Activated T-helper 1 cell treated with Interleukin-2 at 50 U/mL for 16 hours (primary cell): Measurements from ENCODE around the gene COL20A1.

Source experiments
- DNase-seq: peaks from one replicate; pipeline ENCODE4 v3.0.0-alpha.2; 2020; ENCODE audit warnings: low read depth

Gene COL20A1

DNA sequence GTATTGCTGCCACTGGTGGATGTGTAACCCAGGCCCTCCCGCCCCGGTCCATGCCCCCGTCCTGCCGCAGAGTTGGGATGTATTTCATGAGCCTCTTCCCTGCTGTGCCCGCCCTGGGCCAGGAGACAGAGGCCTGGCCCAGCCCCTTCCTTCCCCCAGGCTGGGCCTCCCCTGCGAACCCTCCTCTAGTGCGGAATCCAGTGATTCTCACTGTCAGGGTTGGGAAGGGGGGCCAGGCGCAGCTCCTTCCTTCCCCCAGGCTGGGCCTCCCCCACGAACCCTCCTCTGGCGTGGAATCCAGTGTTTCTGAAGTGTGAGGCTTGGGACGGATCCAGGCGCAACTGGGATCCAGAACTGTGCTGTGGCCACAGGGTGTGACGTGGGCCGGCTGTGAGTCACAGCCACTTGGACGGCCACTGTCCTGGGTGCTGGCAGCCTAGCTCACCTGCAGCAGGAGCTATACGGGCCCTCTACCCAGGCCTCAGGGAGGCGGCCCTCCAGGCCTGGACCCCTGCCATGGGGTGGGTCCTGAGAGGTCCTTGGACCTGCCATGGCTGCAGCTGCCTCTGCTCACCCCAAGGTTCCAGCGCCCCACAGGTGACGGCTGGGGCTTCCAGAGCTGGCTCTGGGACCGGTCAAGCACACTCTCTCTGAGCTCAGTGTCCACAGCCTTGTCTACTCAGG lies 28.3 kb downstream of the COL20A1 start:
- no peak for DNase-seq

DNA sequence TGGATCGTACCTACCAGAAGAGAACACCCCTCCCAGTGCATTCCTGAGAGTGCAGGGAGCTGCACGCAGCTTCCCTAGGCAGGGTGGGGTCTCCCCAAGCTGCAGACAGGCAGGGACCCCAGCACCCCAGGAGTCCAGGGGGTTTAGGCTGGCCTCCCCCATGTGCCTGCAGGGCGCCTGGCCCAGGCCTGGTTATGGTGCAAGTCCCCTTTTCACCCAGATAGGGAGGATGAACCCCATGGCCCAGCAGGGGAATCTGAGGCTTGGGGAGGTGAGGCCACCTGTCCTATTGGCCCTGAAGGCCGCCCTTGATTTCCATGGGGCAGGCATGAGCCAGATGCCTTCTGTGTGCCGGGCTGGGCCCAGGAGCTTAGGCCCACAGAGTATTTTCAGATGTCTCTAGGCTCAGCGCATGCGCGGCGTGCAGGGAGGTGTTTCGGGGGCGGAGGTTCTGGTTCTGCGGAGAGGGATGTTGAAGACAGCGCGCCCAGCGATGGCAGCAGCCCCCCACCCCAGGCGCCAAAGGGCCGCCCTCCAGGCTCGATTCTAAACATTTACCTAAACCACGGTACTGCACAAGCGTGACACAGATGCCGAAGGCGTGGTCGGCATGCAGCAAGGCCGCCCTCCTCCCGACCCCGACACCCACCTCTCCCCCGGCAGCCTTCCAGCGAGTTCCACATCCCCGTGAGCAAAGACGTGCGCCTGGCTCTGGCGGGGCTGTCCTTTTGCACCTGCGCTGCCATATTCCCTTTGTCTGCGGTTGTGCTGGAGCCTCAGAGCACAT lies 29.4 kb downstream of the COL20A1 start:
- no peak for DNase-seq

DNA sequence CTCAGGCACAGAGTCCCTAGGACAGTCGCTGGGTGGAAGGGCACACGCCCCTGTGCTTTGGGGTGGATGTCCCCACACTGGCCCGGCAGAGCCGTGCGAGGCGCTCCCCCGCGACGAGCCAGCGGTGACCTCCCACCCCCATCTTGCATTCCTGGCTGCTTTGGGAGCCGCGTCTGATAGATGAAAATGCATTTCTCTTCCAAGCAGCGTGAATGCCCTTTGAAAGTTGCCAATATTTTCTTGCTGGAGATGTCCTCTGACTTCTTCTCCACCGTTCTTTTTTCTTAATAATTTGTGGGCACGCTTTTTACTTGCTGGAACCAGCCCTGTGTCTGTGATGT lies 29.9 kb downstream of the COL20A1 start:
- no peak for DNase-seq

DNA sequence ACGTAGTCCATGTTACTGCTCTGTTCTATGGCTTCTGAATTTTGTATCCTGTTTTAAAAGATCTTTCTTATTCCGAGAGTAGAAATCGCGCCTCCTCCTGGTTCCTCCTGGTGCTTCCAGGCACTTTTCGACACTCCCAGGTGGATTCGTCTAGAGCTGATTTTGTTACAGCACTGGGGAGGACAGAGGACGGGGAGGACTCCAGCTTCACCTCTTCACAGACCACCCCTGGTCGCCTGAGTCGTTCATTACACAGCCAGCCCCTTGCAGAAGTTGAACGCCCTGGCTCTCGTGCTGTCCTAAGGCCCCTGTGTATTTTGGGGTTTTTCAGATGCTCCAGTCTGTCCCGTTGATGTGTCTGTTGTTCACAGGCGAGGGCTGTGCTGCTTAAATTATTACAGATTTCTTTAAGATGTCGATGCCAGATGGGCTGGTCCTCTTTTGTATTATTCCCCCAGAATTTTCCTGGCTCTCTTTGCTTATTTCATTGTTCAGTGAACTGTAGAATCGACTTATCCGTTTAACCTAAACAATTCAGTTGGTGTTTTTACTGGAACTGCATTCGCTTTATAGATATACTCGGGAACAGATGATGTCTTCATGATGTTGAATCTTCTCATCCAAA lies 30.5 kb downstream of the COL20A1 start:
- DNase-seq, result no peak

DNA sequence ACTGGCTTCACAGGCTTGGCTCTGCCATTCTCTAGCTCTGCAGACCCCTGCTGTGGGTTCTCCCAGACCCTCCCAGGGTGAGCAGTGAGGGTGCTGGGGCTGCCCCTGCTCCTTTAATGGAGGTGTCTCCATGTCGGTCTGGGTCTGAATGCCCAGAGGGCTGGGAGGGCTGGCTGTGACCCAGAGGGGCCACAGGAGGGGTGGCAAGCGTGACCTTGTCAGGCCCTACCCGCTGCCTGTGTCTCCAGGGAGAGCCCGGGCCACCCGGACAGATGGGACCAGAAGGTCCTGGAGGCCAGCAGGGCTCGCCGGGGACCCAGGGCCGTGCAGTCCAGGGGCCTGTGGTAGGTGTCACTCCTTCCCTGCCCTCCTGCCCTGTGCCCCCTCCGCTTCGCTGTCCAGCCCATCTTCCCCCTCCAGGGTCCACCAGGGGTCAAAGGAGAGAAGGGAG lies 32.1 kb downstream of the COL20A1 start:
- no peak for DNase-seq

DNA sequence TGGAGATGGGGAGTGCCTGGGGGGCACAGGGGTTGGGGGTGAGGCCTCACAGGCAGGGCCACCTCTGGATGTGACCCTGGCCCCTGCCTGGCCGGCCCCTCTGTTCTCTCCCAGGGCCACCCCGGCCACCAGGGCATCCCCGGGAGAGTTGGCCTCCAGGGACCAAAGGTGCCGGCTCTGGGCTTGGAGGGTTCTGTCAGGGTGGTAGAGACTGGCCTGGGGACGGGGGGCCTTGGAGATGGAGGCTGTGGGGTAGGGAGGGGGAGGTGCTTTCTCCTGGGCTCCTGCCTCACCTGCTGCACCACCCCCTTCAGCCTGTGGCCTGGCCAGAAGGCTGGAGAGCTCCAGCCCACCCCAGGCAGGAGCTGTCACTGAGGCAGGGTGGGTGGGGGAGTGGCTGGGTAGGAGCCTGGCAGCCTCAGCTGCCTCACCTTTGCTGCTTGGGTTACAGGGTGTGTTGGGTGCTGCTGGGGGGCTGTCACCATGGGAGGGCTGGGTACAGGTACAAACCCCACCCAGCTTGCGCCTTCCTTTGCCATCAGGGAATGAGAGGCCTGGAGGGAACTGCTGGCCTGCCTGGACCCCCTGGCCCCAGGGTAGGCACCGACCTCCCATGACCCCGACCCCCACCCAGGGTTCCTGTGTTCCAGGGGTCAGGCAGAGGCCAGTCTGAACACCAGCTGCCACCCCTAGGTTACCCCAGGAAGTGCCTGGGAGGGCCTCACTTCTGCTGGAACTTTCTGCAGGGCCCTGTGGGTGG lies 32.7 kb downstream of the COL20A1 start:
- DNase-seq, result no peak

DNA sequence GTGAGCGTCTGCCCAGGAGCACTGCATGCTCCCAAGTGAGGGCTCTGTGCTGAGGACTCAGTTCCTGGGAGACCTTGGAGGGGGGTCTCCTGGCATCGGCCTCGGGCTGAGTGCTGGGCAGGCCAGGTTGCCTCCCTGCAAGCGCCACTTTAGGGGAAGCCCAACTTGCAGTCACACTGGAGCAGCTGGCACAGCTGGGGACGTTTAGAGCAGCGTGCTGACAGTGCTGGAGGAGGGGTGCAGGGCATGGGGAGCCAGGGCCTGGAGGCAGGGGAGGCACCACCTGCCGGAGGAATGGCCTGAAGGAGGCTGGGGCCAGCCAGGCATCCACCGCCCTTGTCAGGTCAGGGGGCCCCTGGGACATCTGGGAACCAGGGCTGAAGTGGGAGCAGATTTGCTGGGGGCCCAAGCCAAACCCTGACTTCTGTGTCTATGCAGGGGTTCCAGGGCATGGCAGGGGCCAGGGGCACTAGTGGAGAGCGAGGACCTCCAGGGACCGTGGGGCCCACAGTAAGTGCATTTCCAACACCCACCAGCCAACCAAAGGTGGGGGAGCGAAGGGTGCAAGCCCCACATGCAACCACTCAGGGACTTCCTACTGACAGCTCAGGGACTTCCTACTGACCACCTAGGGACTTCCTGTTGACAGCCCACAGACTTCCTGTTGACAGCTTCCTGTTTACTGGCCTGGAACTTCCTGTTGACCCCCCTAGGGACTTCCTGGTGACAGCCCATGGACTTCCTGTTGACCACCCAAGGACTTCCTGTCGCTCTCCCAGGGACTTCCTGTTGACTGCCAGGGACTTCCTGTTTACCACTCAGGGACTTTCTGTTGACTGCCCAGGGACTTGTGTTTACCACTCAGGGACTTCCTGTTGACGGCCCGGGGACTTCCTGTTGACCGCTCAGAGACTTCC lies 33.6 kb downstream of the COL20A1 start:
- DNase-seq, result no peak

DNA sequence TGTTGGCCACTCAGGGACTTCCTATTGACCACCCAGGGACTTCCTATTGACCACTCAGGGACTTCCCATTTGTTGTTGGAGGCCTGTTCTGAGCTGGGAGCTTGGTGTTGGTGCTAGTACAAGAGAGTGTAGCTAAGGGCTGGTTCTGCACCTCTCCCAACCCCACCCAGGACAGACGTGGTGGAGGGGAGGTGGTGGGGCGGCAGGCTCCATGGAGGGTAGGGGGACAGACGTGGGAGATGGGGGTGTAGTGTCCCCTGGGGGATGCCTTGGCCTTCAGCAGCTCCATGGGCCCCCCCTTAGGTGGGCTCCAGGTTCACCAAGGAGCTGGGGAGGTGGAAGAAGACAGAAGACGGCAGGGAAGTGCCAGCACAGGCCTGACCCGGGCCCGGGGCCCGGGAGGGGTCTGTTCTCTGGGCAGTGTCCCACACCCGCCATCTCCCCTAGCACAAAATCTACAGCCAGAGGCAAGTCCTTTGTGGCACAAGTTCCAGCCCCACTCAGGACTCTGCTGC lies 34.3 kb downstream of the COL20A1 start:
- DNase-seq, result no peak

DNA sequence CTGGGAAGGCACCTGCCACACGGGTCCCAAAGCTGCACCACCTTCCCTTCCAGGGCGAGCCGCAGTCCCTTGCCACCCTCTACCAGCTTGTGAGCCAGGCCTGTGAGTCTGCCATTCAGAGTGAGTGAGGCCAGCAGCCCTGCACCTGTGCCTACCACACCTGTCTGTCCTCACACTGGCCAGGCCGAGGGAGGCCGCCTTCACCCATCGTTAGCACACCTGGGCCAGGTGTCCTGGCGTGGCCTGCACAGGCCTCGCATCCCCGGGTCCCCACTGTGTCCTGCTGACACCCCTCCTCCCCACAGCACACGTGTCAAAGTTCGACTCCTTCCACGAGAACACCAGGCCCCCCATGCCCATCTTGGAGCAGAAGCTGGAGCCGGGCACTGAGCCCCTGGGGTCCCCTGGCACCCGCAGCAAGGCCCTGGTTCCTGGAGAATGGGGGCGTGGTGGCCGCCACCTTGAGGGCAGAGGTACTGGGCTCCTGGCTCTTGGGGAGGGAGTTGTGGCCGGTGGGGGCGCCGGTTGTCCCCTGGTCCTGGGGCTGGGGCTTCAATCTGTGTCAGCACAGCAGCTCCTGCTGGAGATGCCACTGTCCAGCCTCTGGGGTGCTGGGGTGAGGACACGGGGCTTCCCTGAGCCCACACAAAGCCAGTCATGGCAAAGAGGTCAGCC lies 35.2 kb downstream of the COL20A1 start:
- DNase-seq, result no peak

DNA sequence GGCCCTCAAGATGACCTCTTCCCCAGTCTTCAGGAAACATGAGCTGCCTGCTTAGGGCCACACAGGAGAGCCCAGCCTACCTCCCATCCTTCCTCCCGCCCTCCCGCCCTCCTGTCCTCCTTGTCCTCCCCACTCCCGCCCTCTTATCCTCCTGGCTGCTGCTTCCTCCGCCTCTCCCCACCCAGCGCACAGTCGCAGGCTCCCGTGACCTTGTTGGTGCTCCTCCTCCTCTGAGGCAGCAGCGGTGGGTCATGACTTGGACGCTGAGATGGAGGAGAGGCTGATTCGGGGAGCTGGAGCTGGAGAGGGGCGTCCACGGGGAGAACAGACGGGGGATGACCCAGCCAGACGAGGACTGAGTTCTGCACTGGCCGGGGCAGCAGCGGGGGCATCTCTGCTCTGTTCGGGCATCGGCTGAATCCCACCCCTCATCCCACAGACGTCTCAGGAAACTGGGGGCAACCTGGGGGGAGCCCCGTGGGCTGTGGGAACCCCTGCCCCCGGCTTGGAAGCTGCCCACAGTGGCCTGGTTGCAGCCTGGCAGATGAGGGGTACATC lies 35.8 kb downstream of the COL20A1 start:
- DNase-seq, result no peak

DNA sequence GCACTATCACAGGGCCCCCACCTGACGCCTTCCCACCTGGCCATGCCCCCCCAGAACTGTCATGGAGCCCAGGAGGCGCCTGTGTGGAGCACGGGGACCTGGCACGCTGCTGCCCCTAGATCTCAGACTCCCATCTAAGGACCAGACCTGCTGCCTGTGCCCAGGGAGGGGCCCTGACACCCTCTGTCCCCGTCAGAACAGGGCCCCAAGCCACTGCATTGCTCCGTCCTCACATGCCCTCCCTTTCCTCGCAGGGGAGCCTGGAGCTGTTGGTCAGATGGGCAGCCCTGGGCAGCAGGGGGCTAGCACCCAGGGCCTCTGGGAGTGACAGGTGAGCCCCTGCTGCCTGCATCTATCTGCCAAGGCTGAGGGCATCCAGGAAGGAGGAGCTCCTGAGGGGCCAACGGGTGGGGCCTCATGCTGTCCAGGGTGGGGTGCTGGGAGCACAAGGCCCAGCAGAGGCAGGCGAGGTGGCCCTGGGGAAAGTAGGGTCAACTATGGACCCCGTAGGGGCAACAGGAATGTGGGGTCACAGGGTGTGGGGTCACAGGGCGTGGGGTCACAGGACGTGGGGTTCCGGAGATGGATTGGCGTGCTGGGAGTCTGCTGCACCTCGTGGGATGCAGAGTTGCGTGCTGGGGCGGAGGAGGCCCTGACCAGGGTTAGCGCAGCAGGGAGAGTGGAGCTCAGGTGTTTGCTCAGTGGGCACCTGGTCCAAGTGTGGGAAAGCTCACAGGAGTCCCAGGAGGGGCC lies 36.5 kb downstream of the COL20A1 start:
- no peak for DNase-seq

DNA sequence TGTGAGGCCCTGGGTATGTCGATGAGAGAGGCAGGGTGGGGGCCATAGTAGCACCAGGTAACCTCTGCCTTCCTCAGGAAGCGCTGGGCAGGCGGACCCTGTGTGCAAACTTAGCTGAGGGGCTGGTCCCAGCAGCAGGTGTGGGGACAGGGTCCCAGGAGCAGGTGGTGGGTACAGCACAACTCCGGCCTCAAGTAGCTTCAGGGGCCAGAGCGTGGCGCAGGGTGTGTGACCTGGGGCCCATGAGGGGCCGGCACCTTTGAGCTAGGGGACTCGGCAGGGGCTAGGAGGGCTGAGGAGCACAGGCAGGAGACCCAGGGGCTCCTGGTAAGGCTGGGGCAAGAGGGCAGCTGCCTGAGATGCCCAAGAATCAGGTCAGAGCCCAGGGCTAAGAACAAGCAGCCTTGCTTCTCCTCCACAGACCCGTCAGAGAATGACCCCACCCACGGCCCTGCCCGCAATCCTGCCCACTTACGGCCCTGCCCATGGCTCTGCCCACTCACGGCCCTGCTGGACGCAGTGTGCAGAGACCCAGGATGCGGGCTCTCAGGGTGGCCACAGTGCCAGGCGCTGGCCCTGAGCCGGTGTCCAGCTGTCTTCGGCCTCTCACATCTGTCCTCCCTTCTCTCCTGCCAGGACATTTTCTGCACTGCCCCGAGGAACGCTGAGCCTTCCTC lies 37.2 kb downstream of the COL20A1 start:
- no peak for DNase-seq

DNA sequence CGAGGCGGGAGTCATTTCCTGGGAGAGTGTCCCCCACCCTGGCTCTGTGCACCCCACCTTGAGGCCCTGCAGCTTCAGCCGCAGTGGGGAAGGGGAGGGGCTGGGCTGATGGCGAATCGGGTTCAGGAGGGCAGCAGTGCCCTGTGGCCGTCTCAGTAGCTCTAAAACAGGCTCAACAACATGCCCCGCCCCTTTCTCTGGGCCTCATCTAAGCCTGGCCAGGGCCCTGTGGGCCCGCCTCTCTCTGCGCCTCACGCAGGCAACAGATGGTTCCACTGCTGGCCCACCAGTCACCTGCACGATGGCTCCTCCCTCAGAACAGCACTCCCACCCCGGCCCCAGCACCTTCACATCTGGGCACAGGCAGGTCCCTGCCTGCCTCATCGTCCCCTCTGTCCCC lies 38.0 kb downstream of the COL20A1 start:
- DNase-seq, result no peak

DNA sequence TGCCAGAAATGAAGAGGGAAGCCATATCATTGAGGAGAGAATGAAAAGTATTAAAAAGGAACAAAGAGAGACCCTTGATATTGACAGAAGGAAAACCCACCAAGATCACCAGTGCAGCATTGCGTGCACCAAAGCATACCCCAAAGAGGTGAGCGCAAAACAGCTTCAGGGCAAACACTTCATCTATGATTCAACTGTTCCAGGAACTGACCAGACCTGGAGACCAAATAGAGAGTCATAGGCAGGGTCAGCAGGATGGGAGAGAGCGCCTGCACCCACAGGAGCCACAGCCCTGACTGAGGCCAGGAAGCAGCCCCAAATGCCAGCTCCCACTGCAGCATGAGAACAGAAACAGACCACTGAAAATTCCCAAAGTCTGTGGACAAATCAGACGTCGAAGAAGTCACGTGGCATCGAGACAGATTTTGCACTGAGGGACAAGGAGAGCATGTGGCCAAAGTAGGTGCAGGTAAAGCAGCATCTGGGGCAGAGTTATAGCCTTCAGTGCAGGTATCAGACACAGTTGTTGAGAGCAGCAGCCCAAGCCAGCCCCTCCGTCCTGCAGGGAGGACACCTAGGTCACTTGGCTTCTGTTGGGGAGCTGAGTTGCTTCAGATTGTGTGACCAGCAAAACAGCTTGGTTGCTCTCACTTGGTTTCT lies 38.9 kb downstream of the COL20A1 start:
- no peak for DNase-seq

DNA sequence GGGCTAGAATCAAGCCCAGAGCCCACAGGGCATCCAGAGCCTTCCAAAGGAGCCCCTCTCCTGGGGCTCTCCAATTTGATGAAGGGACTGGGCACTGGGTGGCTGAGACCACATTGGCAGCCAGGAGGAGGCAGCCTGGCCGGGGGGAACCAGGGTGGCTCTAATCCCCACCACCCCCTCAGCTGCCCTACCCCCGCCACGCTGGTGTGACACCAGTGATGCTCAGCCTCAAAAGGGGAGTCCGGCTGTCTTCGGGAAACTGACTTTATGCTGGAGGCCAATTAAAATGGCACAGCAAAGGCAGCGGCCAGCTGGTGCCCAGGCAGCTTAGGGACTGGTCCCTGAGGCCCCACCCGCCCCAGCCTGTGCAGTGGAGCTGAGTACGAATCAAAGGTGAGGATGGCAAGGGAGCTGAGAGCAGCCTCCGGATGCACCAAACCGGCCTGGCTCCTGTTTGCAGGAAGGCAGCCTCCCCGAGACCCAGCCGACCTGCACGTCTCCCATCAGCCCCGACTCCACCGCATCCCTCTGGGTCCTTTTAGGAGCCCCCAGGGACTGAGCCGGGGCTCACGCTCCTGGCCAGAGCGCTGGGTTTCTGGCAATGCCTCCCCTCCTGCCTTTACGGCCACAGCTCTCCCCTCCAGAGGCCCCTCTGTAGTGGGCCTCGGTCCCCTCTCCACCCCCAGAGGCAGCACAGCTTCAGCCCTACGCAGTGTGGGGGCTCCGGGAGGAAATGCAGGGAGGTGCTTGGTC lies 39.7 kb downstream of the COL20A1 start:
- no peak for DNase-seq

DNA sequence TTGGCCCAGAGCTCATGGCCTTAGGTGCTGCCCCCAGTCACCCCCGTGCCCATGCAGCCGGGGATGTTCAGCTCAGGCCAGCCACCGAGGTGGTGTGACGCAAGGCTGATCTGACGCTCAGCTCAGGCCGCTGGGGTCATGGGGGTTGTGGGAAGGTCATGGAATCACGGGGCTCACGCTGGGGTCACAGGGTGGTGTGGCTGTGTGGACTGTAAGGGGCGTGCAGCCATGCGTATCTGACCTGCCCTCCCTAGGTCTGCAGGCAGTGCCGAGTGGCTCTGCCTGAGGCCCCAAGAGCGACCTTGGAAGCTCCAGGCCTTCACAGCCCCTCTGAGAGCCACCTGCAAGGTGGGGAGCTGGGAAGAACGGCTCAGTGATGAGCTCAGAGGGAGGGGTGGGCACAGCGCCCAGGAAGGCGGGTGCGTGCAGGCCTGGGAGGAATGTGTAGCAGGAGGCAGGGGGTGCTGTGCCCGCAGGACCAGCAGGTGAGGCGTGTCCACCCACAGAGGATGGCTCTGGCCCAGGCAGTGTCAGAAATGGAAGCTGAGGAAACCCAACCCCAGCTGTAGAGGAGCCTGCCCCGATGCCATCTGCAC lies 40.4 kb downstream of the COL20A1 start:
- DNase-seq, result no peak

DNA sequence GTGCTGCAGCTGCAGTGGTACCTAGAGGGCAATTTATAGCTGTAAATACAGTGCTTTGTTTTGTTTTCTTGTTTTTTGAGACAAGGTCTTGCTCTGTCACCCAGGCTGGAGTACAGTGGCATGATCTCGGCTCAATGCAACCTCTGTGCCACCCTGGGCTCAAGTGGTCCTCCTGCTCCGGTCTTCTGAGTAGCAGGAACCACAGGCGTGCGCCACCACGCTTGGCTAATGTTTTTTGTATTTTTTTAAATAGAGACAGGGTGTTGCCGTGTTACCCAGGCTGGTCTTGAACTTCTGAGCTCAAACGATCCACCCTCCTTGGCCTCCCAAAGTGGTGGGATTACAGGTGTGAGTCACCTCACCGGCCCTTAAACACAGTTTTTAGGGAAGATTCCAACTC lies 41.4 kb downstream of the COL20A1 start:
- no peak for DNase-seq
